ENCODE results near the gene PAMR1.
A peak's percentile ranks its signal among the peaks of the same experiment; 100 is the strongest.

The PAMR1 gene

DNA sequence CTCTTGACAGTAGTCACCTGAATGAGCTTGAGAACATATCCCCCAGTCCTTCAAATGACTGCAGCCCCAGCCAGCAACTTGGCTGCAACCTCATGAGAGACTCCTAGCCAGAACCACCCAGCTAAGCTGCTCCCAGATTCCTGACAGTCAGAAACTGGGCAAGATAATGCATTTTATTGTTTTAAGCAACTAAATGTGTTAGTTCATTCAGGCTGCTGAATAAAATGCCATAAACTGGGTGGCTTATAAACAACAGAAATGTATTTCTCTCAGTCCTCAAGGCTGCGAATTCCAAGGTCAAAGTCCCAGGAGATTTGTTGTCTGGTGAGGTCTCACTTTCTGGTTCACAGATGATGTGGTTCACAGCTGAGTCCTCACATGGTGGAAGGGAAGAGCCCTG is 5.8 kb upstream of the PAMR1 start:
- TF ChIP-seq EP300 (IDR thresholded peaks at IDR 0.05; ENCODE audit: borderline replicate concordance) (no peak), CEBPB (IDR thresholded peaks at IDR 0.05) (no peak), ZBTB7A (IDR thresholded peaks at IDR 0.05; ENCODE audit: low read depth) (no peak)
- TF ChIP-seq, protein P1, sequence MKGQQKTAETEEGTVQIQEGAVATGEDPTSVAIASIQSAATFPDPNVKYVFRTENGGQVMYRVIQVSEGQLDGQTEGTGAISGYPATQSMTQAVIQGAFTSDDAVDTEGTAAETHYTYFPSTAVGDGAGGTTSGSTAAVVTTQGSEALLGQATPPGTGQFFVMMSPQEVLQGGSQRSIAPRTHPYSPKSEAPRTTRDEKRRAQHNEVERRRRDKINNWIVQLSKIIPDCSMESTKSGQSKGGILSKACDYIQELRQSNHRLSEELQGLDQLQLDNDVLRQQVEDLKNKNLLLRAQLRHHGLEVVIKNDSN (IDR thresholded peaks at IDR 0.05): no peak
- TF ChIP-seq, protein P2, sequence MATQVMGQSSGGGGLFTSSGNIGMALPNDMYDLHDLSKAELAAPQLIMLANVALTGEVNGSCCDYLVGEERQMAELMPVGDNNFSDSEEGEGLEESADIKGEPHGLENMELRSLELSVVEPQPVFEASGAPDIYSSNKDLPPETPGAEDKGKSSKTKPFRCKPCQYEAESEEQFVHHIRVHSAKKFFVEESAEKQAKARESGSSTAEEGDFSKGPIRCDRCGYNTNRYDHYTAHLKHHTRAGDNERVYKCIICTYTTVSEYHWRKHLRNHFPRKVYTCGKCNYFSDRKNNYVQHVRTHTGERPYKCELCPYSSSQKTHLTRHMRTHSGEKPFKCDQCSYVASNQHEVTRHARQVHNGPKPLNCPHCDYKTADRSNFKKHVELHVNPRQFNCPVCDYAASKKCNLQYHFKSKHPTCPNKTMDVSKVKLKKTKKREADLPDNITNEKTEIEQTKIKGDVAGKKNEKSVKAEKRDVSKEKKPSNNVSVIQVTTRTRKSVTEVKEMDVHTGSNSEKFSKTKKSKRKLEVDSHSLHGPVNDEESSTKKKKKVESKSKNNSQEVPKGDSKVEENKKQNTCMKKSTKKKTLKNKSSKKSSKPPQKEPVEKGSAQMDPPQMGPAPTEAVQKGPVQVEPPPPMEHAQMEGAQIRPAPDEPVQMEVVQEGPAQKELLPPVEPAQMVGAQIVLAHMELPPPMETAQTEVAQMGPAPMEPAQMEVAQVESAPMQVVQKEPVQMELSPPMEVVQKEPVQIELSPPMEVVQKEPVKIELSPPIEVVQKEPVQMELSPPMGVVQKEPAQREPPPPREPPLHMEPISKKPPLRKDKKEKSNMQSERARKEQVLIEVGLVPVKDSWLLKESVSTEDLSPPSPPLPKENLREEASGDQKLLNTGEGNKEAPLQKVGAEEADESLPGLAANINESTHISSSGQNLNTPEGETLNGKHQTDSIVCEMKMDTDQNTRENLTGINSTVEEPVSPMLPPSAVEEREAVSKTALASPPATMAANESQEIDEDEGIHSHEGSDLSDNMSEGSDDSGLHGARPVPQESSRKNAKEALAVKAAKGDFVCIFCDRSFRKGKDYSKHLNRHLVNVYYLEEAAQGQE (IDR thresholded peaks at IDR 0.05; ENCODE audit: low read depth): no peak

DNA sequence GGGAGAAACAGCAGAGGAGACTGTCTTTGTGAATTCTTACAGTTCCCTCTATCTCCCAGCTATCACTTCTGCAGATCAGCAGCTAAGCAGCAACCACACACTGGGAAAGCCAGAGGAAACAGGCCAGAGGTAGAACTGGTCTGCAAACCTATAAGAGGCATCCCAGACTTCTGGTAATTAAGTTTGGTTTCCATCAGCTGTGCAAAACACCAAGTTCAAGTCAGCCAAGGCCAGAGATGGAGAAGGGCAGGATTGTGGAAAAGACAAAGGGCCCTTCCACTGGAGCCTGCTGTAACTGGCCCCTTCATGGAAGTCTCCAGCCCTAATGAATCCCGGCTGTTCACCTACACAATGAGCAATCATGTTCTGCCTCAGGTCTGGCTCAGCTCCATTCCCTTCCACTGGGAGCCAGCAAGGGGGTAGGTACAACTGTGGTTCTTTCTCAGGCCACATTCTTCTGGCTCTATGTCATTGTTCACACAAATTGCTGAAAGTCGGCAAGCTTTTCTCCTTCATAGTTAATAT is 4.6 kb upstream of the PAMR1 start:
- TF ChIP-seq NFIC (IDR thresholded peaks at IDR 0.05): 0 out of 2 replicates have a peak, but pooled peaks have one; percentile 16
- peak; percentile 48; the same call in 1 of the 2 replicates for TF ChIP-seq TEAD4 (IDR thresholded peaks at IDR 0.05)
- TF ChIP-seq EP300 (IDR thresholded peaks at IDR 0.05; ENCODE audit: borderline replicate concordance): no peak

DNA sequence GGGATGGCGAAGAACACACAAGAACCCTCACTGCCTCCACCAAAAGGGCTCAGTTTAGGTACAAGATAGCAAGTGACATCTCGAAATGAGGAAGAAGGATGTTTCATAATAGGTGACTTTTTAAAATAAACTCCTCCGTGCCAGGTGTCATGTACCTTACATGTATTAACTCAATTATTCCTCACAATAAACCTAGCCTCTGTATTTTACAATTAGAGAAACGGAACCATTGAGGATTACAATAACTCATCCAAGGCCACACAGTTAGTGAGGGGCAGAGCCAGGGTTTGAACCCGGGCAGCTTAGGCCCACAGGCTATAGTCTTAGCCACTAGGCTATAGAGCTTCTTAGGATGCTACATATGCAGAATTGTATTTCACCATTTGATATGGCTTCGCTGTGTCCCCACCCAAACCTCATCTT is 965 bp upstream of the PAMR1 start:
- no peak for TF ChIP-seq ZBTB7A (IDR thresholded peaks at IDR 0.05; ENCODE audit: low read depth)
- no peak for TF ChIP-seq TCF12 (IDR thresholded peaks at IDR 0.05; ENCODE audit: low read depth)
- no peak for TF ChIP-seq TAF1 (IDR thresholded peaks at IDR 0.05; ENCODE audit: low read depth)
- no peak for TF ChIP-seq YY1 (IDR thresholded peaks at IDR 0.05; ENCODE audit: low read depth)
- no peak for TF ChIP-seq FOXM1 (IDR thresholded peaks at IDR 0.05; ENCODE audit: borderline replicate concordance, low read depth)
- TF ChIP-seq NFIC (IDR thresholded peaks at IDR 0.05): no peak
- TF ChIP-seq, protein P3, sequence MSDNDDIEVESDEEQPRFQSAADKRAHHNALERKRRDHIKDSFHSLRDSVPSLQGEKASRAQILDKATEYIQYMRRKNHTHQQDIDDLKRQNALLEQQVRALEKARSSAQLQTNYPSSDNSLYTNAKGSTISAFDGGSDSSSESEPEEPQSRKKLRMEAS (IDR thresholded peaks at IDR 0.05): no peak
- TF ChIP-seq EGR1 (IDR thresholded peaks at IDR 0.05): no peak
- no peak for TF ChIP-seq CEBPB (IDR thresholded peaks at IDR 0.05)
- TF ChIP-seq, protein P2 (IDR thresholded peaks at IDR 0.05; ENCODE audit: low read depth): no peak

DNA sequence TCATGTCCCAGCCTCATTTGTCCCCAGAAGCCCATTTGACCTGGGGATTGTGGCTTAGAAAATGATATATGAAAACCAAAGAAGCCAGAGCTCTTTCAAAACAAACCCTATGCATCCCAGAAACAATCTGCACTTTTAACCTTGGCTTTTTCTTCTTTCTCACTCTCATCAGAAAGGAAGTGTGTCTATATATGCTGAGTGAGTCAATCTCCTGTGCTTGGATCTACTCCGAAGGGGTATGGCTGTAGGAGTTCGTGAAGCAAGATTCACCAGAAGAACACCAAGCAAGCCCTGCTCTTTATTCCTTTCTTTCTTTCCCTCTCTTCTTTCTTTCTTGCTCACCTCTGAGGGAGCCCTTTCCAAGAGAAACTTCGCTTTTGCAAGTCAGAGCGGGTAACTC is 636 bp downstream of the PAMR1 start:
- TF ChIP-seq EGR1 (IDR thresholded peaks at IDR 0.05) (no peak), ZBTB7A (IDR thresholded peaks at IDR 0.05; ENCODE audit: low read depth) (no peak), TAF1 (IDR thresholded peaks at IDR 0.05; ENCODE audit: low read depth) (no peak)

DNA sequence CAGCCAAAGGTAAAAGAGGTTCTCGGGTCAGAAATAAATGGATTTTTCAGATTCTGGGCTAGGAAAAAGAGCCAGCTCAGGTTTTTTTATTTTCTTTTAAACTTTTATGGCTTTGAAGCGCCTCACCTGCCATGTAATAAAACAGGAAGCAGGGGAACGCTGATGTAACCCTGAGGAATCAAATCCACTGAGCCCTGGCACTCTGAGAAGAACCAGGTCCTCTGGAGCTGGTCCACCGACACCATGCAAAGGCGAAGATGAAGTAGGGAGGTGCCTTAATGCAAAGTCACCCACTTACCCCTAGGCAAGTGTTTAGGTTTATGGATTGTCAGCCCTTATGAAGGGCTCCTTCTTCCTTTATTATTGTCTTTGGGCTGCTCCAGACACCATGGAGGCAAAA is 1.6 kb downstream of the PAMR1 start:
- no peak for TF ChIP-seq TEAD4 (IDR thresholded peaks at IDR 0.05)
- TF ChIP-seq TCF12 (IDR thresholded peaks at IDR 0.05; ENCODE audit: low read depth): no peak

DNA sequence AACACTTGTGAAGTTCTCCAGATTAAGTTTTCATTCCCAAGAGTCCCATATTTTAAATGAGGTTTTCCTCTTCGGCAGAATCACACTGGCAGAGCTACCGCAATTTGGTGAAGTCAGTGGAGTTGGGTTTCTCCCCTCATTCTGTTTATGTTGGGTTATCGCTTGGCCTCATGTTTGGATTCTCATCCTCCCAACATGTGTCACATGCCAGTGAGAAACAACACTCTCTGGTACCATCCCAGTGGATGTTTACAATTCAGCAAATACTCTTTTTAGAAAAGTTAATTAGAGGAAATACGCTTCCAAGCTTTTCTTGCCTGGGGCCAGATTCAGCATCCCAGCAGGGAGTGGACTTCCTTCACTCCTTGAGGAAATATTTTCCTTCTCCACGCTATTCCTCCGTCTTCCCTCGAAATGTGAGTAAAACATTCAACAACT is 2.1 kb downstream of the PAMR1 start:
- TF ChIP-seq FOXM1 (IDR thresholded peaks at IDR 0.05; ENCODE audit: borderline replicate concordance, low read depth): no peak
- TF ChIP-seq EGR1 (IDR thresholded peaks at IDR 0.05): no peak
- TF ChIP-seq, protein P2 (IDR thresholded peaks at IDR 0.05; ENCODE audit: low read depth): no peak
- no peak for TF ChIP-seq RAD21 (IDR thresholded peaks at IDR 0.05; ENCODE audit: low read depth)
- TF ChIP-seq CREB1 (IDR thresholded peaks at IDR 0.05; ENCODE audit: low read depth): no peak
- TF ChIP-seq NFIC (IDR thresholded peaks at IDR 0.05): no peak
- TF ChIP-seq, protein P3 (IDR thresholded peaks at IDR 0.05): no peak
- TF ChIP-seq YY1 (IDR thresholded peaks at IDR 0.05; ENCODE audit: low read depth): no peak
- no peak for TF ChIP-seq CEBPB (IDR thresholded peaks at IDR 0.05)
- no peak for TF ChIP-seq TAF1 (IDR thresholded peaks at IDR 0.05; ENCODE audit: low read depth)
- TF ChIP-seq, protein P1 (IDR thresholded peaks at IDR 0.05): no peak
- no peak for TF ChIP-seq TCF12 (IDR thresholded peaks at IDR 0.05; ENCODE audit: low read depth)
- no peak for TF ChIP-seq ZBTB7A (IDR thresholded peaks at IDR 0.05; ENCODE audit: low read depth)
- TF ChIP-seq TEAD4 (IDR thresholded peaks at IDR 0.05): no peak
- TF ChIP-seq EP300 (IDR thresholded peaks at IDR 0.05; ENCODE audit: borderline replicate concordance): no peak
